Osteoblast (primary cell): ENCODE data around the gene RNU5D-1. TPM values are rescaled to one million over a fixed set of nuclear protein-coding genes. Genes with fewer than 3 reads are reported as not detected.
"Not testable (repeated sequence)": the region's sequence is repeated elsewhere in the genome, so short reads cannot be mapped to it uniquely, and the experiment has no call there.

Experiments
- DNase-seq: peaks from one replicate; pipeline ENCODE4 v3.0.0; 2011; ENCODE audit warnings: low spot score, mixed read lengths; ENCODE audit not compliant: insufficient read length; ENCODE audit errors: missing footprints
- H2AFZ ChIP-seq: 2 replicates; pipeline ENCODE4 v1.6.0; 2011; ENCODE audit warnings: mild to moderate bottlenecking, low read length
- H3K27ac ChIP-seq: 2 replicates; pipeline ENCODE4 v1.5.1; 2011; ENCODE audit warnings: mild to moderate bottlenecking, low read depth, low read length, moderate library complexity
- H3K27me3 ChIP-seq: 2 replicates; pipeline ENCODE4 v1.6.0; 2012; ENCODE audit warnings: mild to moderate bottlenecking, control low read depth, inconsistent platforms, low read length, moderate library complexity; ENCODE audit not compliant: insufficient read depth
- H3K36me3 ChIP-seq: 2 replicates; pipeline ENCODE4 v1.5.1; 2011; ENCODE audit warnings: mild to moderate bottlenecking, low read length, control low read depth, moderate library complexity; ENCODE audit not compliant: insufficient read depth
- H3K4me1 ChIP-seq: 2 replicates; pipeline ENCODE4 v1.5.1; 2011; ENCODE audit warnings: mild to moderate bottlenecking, low read length, control low read depth, moderate library complexity; ENCODE audit not compliant: insufficient read depth
- H3K4me2 ChIP-seq: 2 replicates; pipeline ENCODE4 v1.6.0; 2011; ENCODE audit warnings: mild to moderate bottlenecking, low read length; ENCODE audit not compliant: insufficient read depth
- H3K4me3 ChIP-seq: fragments of 200-600 bp; sonication (generic); 3 replicates; pipeline ENCODE4 v1.5.1; 2012; ENCODE audit warnings: mild to moderate bottlenecking, low read length, inconsistent platforms; ENCODE audit not compliant: insufficient read depth
- H3K79me2 ChIP-seq: 2 replicates; pipeline ENCODE4 v1.6.0; 2012; ENCODE audit warnings: mild to moderate bottlenecking, low read length, control low read depth, inconsistent platforms; ENCODE audit not compliant: insufficient read depth
- H3K9me3 ChIP-seq: 2 replicates; pipeline ENCODE4 v1.5.1; 2011; ENCODE audit warnings: low read depth, low read length, control low read depth
- H4K20me1 ChIP-seq: 2 replicates; pipeline ENCODE4 v1.6.0; 2012; ENCODE audit warnings: mild to moderate bottlenecking, low read length, control low read depth; ENCODE audit not compliant: insufficient read depth
- total RNA-seq: library from RNA; depleted of rRNA; stranded (reverse); fragments of >200 nt; gene quantifications from 2 replicates; pipeline ENCODE4 v1.2.3, GENCODE V29; 2012
- TF ChIP-seq, protein P1 (sequence below): IDR thresholded peaks from 2 replicates; pipeline ENCODE4 v1.5.1; 2011; ENCODE audit warnings: mild to moderate bottlenecking, low read depth, low read length, moderate library complexity; ENCODE audit errors: extremely low read depth

Gene RNU5D-1
- total RNA-seq, 1 donor = not detected

DNA sequence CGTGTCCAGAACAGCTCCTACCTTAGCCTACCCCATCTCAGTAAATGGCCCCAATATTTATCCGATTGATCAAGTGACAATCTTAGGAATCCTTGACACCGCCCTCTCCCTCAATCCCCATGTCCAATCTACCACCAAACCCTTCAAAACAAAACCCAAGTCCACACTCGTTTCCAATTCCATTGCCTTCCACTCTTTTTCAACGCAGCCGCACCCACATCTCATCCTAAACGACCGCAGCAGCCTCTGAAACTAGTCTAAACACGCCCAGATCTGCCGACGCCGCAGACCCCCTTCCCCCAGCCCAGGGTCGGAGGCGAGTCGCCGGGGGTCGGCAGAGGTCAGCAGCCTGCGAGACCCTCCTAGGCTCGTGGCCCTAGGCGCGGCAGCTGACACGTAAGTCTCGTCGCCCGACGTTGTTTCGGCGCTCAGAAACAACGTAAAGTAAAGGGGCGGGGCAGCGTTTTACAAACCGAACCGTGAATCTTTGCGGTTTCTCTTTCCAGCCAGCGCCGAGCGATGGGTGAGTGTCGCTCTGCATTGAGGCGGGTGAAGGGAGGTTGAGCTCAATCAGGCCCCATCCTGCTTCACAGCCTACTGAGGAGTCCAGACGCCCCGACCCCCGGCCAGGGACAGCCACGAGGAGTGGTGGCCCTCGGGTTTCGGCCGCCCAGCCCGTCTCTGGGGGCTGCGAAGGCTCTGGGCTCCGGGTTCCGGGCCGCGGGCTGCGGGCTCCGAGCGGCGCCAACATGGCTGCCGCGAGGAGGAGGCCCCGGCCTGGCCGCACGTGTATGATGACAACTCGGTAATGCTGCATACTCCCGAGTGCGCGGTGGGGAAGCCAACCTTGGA is 44.3 kb upstream of the RNU5D-1 start, which contains the start of gene RPS8:
Gene RPS8, plus strand, starts transcription at position 463 of the 852 bp plus-strand sequence. Its CDS starts 57 bp downstream, at position 520.
- Histone ChIP-seq H3K36me3 (peaks cover 42% of the 10 kb centered on the region), H3K4me3 (peak within 1 kb of the TSS; percentile 91), H4K20me1 (peaks cover 35% of the 10 kb centered on the region), H3K79me2 (peaks cover 38% of the 10 kb centered on the region), H3K9me3 (no peaks in the 10 kb centered on the region), H2AFZ (peak within 1 kb of the TSS; percentile 95), H3K27ac (peak within 1 kb of the TSS; percentile 97), H3K4me2 (peak within 1 kb of the TSS; percentile 97), H3K4me1 (peaks cover 21% of the 10 kb centered on the region), H3K27me3 (no peaks in the 10 kb centered on the region)
- TF ChIP-seq, protein P1, sequence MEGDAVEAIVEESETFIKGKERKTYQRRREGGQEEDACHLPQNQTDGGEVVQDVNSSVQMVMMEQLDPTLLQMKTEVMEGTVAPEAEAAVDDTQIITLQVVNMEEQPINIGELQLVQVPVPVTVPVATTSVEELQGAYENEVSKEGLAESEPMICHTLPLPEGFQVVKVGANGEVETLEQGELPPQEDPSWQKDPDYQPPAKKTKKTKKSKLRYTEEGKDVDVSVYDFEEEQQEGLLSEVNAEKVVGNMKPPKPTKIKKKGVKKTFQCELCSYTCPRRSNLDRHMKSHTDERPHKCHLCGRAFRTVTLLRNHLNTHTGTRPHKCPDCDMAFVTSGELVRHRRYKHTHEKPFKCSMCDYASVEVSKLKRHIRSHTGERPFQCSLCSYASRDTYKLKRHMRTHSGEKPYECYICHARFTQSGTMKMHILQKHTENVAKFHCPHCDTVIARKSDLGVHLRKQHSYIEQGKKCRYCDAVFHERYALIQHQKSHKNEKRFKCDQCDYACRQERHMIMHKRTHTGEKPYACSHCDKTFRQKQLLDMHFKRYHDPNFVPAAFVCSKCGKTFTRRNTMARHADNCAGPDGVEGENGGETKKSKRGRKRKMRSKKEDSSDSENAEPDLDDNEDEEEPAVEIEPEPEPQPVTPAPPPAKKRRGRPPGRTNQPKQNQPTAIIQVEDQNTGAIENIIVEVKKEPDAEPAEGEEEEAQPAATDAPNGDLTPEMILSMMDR = no peak
- peak; percentile 96 for DNase-seq

DNA sequence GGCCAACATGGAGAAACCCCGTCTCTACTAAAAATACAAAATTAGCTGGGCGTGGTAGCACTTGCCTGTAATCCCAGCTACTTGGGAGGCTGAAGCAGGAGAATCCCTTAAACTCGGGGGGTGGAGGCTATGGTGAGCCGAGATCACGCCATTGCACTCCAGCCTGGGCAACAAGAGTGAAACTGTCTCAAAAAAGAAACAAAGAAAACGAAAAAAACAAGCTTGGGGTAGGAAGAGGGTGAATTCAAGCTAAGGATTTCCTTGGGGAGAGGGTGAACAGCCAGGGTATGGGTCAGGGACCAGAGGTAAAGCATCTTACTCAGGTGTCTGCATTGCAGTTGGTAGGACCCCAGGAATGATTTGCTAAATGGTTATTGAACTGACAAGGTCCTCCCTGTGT is 35.5 kb upstream of the RNU5D-1 start:
- H2AFZ ChIP-seq, H3K4me1 ChIP-seq, H3K4me2 ChIP-seq, H4K20me1 ChIP-seq, H3K79me2 ChIP-seq, H3K27ac ChIP-seq, H3K9me3 ChIP-seq, DNase-seq, H3K27me3 ChIP-seq, H3K4me3 ChIP-seq: not testable (repeated sequence)
- peaks cover 40% of the 10 kb centered on the region for H3K36me3 ChIP-seq

DNA sequence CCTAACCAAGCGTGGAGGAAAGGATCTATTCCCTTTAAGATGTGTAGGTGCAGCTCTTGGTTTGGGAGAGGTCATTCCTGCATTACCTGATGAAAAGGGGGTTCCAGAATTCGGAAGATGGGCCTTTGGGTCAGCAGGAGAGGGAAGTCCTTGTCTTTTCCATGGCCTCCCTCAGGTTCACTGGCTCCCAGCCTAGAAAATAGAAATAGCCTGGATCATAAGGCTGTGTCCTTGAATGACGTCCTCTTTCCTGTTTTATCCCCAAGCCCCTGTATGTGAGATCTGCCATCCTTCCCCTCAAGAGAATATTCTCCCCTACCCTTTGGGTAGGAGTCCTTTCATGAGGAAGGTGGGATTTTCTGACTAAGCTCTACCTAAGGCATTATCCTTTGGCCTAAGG is 29.9 kb upstream of the RNU5D-1 start:
- Histone ChIP-seq H3K4me3 (no peak overlapping the region), H3K4me1 (no peaks in the 10 kb centered on the region), H3K27me3 (no peaks in the 10 kb centered on the region), H3K9me3 (no peaks in the 10 kb centered on the region), H3K27ac (no peak overlapping the region), H2AFZ (no peak overlapping the region), H3K79me2 (no peaks in the 10 kb centered on the region), H3K4me2 (no peak overlapping the region), H4K20me1 (no peaks in the 10 kb centered on the region), H3K36me3 (peaks cover 63% of the 10 kb centered on the region)
- TF ChIP-seq, protein P1 = no peak
- DNase-seq = no peak

DNA sequence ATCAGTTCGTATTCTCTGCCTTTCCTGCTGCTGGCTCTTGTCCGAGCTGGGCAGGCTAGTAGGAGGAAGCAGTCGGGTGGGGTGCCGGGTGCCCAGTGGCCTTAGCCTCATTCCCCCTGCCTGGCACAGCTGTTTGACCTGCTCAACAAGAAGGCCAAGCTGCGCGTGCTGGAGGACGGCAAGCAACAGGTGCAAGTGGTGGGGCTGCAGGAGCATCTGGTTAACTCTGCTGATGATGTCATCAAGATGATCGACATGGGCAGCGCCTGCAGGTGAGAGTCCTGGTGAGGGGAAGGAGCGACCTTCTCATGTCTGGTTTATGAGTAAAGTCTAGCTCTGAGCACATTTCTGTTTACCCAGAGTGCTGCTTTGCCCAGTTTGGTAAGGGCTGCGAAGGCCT is 28.1 kb upstream of the RNU5D-1 start:
- Histone ChIP-seq H3K36me3 (peaks cover 75% of the 10 kb centered on the region), H3K27ac (no peak overlapping the region), H3K4me2 (no peak overlapping the region), H3K79me2 (no peaks in the 10 kb centered on the region), H2AFZ (no peak overlapping the region), H3K4me3 (no peak overlapping the region), H3K27me3 (no peaks in the 10 kb centered on the region), H3K9me3 (no peaks in the 10 kb centered on the region), H3K4me1 (no peaks in the 10 kb centered on the region), H4K20me1 (no peaks in the 10 kb centered on the region)
- TF ChIP-seq, protein P1 = no peak
- DNase-seq = no peak
